Measurements from ENCODE around the gene GLP2R.

The GLP2R gene

GRCh38 chr17:9813166-9813565, 12.6 kb upstream of the GLP2R start:
- Histone ChIP-seq H3K4me3 (ENCODE audit: low read depth, low read length) (no peak overlapping the region), H2AFZ (ENCODE audit: low read length, unreplicated experiment) (no peak overlapping the region), H3K79me2 (ENCODE audit: control insufficient read depth, insufficient read depth, low read length, unreplicated experiment) (no peaks in the 10 kb centered on the region), H3K4me1 (ENCODE audit: control insufficient read depth, insufficient read depth, low read length, unreplicated experiment) (no peaks in the 10 kb centered on the region), H3K36me3 (ENCODE audit: insufficient read depth, low read length) (no peaks in the 10 kb centered on the region), H3K27ac (ENCODE audit: low read depth, low read length) (no peak overlapping the region), H3K27me3 (ENCODE audit: insufficient read depth, low read length) (no peaks in the 10 kb centered on the region)

- no peaks in the 10 kb centered on the region for H3K36me3 ChIP-seq (ENCODE audit: insufficient read depth, low read length)
- H3K27ac ChIP-seq (ENCODE audit: low read depth, low read length) = no peak overlapping the region
- no peaks in the 10 kb centered on the region for H3K4me1 ChIP-seq (ENCODE audit: control insufficient read depth, insufficient read depth, low read length, unreplicated experiment)
- no peaks in the 10 kb centered on the region for H3K27me3 ChIP-seq (ENCODE audit: insufficient read depth, low read length)
- no peak overlapping the region for H2AFZ ChIP-seq (ENCODE audit: low read length, unreplicated experiment)
- no peak overlapping the region for H3K4me3 ChIP-seq (ENCODE audit: low read depth, low read length)
- no peaks in the 10 kb centered on the region for H3K79me2 ChIP-seq (ENCODE audit: control insufficient read depth, insufficient read depth, low read length, unreplicated experiment)
Observed at GRCh38 chr17:9814337-9814945, 11.3 kb upstream of the GLP2R start.

- Histone ChIP-seq H3K27ac (ENCODE audit: low read depth, low read length) (no peak overlapping the region), H3K27me3 (ENCODE audit: insufficient read depth, low read length) (no peaks in the 10 kb centered on the region), H3K79me2 (ENCODE audit: control insufficient read depth, insufficient read depth, low read length, unreplicated experiment) (no peaks in the 10 kb centered on the region)
Observed at GRCh38 chr17:9816472-9816871, 9.3 kb upstream of the GLP2R start.

DNA sequence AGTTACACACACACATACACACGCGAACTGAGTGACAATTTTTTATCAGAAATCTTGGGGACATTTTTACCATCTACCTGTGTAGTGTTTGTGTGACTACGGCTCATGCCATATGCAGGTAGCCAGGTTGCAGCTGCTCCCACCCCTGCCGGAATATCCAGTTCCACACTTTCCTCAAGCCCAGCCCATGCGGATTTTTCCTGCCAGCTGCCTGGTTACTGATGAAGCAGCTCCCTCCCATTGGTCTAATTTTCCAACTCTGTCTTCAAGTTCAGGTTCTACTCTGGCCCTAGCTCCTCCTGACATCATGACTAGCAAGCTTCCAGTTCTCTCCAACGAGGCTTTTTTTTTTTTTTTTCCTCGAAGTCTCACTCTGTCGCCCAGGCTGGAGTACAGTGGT, 8.6 kb upstream of the GLP2R start:
- no peak overlapping the region for H2AFZ ChIP-seq (ENCODE audit: low read length, unreplicated experiment)
- H3K4me1 ChIP-seq (ENCODE audit: control insufficient read depth, insufficient read depth, low read length, unreplicated experiment) = no peaks in the 10 kb centered on the region
- no peaks in the 10 kb centered on the region for H3K36me3 ChIP-seq (ENCODE audit: insufficient read depth, low read length)
- H3K27ac ChIP-seq (ENCODE audit: low read depth, low read length) = no peak overlapping the region
- H3K27me3 ChIP-seq (ENCODE audit: insufficient read depth, low read length) = no peaks in the 10 kb centered on the region
- H3K4me3 ChIP-seq (ENCODE audit: low read depth, low read length) = no peak overlapping the region
- no peaks in the 10 kb centered on the region for H3K79me2 ChIP-seq (ENCODE audit: control insufficient read depth, insufficient read depth, low read length, unreplicated experiment)

More at GRCh38 chr17:9816472-9816871, 9.3 kb upstream of the GLP2R start:
- H3K36me3 ChIP-seq (ENCODE audit: insufficient read depth, low read length) = no peaks in the 10 kb centered on the region
- H3K4me3 ChIP-seq (ENCODE audit: low read depth, low read length) = no peak overlapping the region
- H3K4me1 ChIP-seq (ENCODE audit: control insufficient read depth, insufficient read depth, low read length, unreplicated experiment) = no peaks in the 10 kb centered on the region
- H2AFZ ChIP-seq (ENCODE audit: low read length, unreplicated experiment) = no peak overlapping the region

DNA sequence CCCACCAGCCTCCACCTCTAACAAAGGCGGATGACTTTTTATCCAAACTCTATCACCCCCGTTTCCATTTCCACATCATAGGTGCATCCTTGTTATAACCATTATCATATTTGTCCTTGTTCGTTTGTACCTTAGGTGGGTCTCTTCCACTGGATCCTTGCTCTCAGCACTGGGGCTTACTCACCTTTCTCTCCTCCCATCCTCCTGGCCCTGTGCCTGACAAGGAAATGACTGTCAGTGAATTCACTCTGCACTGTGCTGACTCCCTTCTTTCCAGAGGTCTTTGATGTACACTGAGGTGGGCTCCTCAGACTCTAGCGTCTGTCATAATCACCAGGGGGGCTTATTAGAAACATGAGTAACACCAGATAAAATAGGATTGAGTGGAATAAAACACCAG, 7.0 kb upstream of the GLP2R start:
- H3K36me3 ChIP-seq (ENCODE audit: insufficient read depth, low read length) = no peaks in the 10 kb centered on the region
- no peaks in the 10 kb centered on the region for H3K79me2 ChIP-seq (ENCODE audit: control insufficient read depth, insufficient read depth, low read length, unreplicated experiment)
- H3K4me1 ChIP-seq (ENCODE audit: control insufficient read depth, insufficient read depth, low read length, unreplicated experiment) = no peaks in the 10 kb centered on the region
- no peak overlapping the region for H3K27ac ChIP-seq (ENCODE audit: low read depth, low read length)
- H3K27me3 ChIP-seq (ENCODE audit: insufficient read depth, low read length) = no peaks in the 10 kb centered on the region
- no peak overlapping the region for H2AFZ ChIP-seq (ENCODE audit: low read length, unreplicated experiment)
- H3K4me3 ChIP-seq (ENCODE audit: low read depth, low read length) = no peak overlapping the region

DNA sequence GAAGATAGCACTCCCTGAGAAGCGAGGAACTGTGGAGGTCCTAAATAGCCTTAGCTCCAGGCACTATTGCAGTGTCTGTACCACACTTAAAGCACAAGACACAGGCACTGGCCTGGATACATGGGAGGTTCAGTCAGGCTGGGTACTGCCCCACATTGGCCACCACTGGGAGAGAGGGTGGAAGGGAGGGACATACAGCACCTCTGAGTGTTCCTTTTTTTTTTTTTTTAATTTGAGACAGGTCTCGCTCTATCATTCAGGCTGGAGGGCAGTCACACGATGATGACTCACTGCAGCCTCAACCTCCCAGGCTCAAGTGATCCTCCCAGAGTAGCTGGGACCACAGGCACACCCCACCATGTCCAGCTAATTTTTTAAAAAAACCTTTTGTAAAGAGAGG, 5.3 kb upstream of the GLP2R start:
- H2AFZ ChIP-seq (ENCODE audit: low read length, unreplicated experiment) = no peak overlapping the region
- no peaks in the 10 kb centered on the region for H3K4me1 ChIP-seq (ENCODE audit: control insufficient read depth, insufficient read depth, low read length, unreplicated experiment)
- H3K27me3 ChIP-seq (ENCODE audit: insufficient read depth, low read length) = no peaks in the 10 kb centered on the region
- H3K27ac ChIP-seq (ENCODE audit: low read depth, low read length) = no peak overlapping the region
- no peaks in the 10 kb centered on the region for H3K79me2 ChIP-seq (ENCODE audit: control insufficient read depth, insufficient read depth, low read length, unreplicated experiment)
- H3K36me3 ChIP-seq (ENCODE audit: insufficient read depth, low read length) = no peaks in the 10 kb centered on the region
- H3K4me3 ChIP-seq (ENCODE audit: low read depth, low read length) = no peak overlapping the region

- Histone ChIP-seq H3K27me3 (ENCODE audit: insufficient read depth, low read length) (no peaks in the 10 kb centered on the region), H3K4me1 (ENCODE audit: control insufficient read depth, insufficient read depth, low read length, unreplicated experiment) (no peaks in the 10 kb centered on the region), H3K36me3 (ENCODE audit: insufficient read depth, low read length) (no peaks in the 10 kb centered on the region), H2AFZ (ENCODE audit: low read length, unreplicated experiment) (no peak within 1 kb of the TSS), H3K4me3 (ENCODE audit: low read depth, low read length) (no peak within 1 kb of the TSS), H3K27ac (ENCODE audit: low read depth, low read length) (no peak within 1 kb of the TSS), H3K79me2 (ENCODE audit: control insufficient read depth, insufficient read depth, low read length, unreplicated experiment) (no peaks in the 10 kb centered on the region)
Observed at GRCh38 chr17:9821921-9822320, 3.8 kb upstream of the GLP2R start, which contains the start of gene GSG1L2. Gene GSG1L2, minus strand, starts transcription at chr17:9822079. Its CDS starts 8 bp downstream, at chr17:9822071.

GRCh38 chr17:9824094-9824493, 1.6 kb upstream of the GLP2R start:
- no peaks in the 10 kb centered on the region for H3K27me3 ChIP-seq (ENCODE audit: insufficient read depth, low read length)
- H3K27ac ChIP-seq (ENCODE audit: low read depth, low read length) = no peak overlapping the region
- H3K4me3 ChIP-seq (ENCODE audit: low read depth, low read length) = no peak overlapping the region
- H3K4me1 ChIP-seq (ENCODE audit: control insufficient read depth, insufficient read depth, low read length, unreplicated experiment) = no peaks in the 10 kb centered on the region
- no peaks in the 10 kb centered on the region for H3K36me3 ChIP-seq (ENCODE audit: insufficient read depth, low read length)
- H2AFZ ChIP-seq (ENCODE audit: low read length, unreplicated experiment) = no peak overlapping the region
- no peaks in the 10 kb centered on the region for H3K79me2 ChIP-seq (ENCODE audit: control insufficient read depth, insufficient read depth, low read length, unreplicated experiment)

GRCh38 chr17:9824797-9825338, 856 bp upstream of the GLP2R start:
- Histone ChIP-seq H3K4me1 (ENCODE audit: control insufficient read depth, insufficient read depth, low read length, unreplicated experiment) (no peaks in the 10 kb centered on the region), H3K27ac (ENCODE audit: low read depth, low read length) (no peak overlapping the region), H2AFZ (ENCODE audit: low read length, unreplicated experiment) (no peak overlapping the region), H3K79me2 (ENCODE audit: control insufficient read depth, insufficient read depth, low read length, unreplicated experiment) (no peaks in the 10 kb centered on the region), H3K27me3 (ENCODE audit: insufficient read depth, low read length) (no peaks in the 10 kb centered on the region), H3K36me3 (ENCODE audit: insufficient read depth, low read length) (no peaks in the 10 kb centered on the region), H3K4me3 (ENCODE audit: low read depth, low read length) (no peak overlapping the region)

GRCh38 chr17:9828296-9829295, 2.9 kb downstream of the GLP2R start:
- no peaks in the 10 kb centered on the region for H3K27me3 ChIP-seq (ENCODE audit: insufficient read depth, low read length)
- no peaks in the 10 kb centered on the region for H3K79me2 ChIP-seq (ENCODE audit: control insufficient read depth, insufficient read depth, low read length, unreplicated experiment)
- no peak overlapping the region for H3K4me3 ChIP-seq (ENCODE audit: low read depth, low read length)
- H3K27ac ChIP-seq (ENCODE audit: low read depth, low read length) = no peak overlapping the region
- no peaks in the 10 kb centered on the region for H3K36me3 ChIP-seq (ENCODE audit: insufficient read depth, low read length)
- H3K4me1 ChIP-seq (ENCODE audit: control insufficient read depth, insufficient read depth, low read length, unreplicated experiment) = no peaks in the 10 kb centered on the region
- no peak overlapping the region for H2AFZ ChIP-seq (ENCODE audit: low read length, unreplicated experiment)

All from ACC112 (cell line).